GM12872 (cell line): ENCODE data around the gene MGRN1.

Experiments
- CTCF ChIP-seq: IDR thresholded peaks from 3 replicates; pipeline ENCODE4 v1.5.1; 2011; ENCODE audit warnings: low read depth, mild to moderate bottlenecking, low read length, moderate library complexity; ENCODE audit not compliant: insufficient read depth

Gene MGRN1

GRCh38 chr16:4633910-4634635 is 9.4 kb downstream of the MGRN1 start:
- no peak for TF ChIP-seq CTCF

GRCh38 chr16:4634768-4635167 is 10.1 kb downstream of the MGRN1 start:
- TF ChIP-seq CTCF: no peak

DNA sequence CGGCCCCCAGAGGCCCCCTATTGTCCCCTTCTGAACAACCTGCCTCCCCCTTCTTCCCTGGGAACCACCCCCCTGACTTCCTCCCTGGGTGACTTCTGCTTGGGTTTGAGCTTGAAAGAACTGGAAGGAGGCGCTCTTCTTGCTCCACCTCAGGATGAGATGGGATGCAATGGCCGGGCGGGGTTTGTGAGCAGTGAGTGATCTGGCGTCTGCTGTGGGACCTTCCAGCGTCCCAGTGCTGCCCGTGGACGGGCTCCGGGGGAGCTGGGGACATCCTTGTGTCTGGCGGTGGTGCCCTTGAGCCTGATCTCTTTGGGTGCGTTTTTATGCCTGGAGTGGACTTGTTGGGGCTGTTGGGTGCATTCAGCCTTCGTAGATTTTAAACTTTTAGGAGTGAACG is 11.6 kb downstream of the MGRN1 start:
- TF ChIP-seq CTCF: no peak

- no peak for TF ChIP-seq CTCF
These were observed 13.0 kb downstream of the MGRN1 start for GRCh38 chr16:4637501-4638166.

DNA sequence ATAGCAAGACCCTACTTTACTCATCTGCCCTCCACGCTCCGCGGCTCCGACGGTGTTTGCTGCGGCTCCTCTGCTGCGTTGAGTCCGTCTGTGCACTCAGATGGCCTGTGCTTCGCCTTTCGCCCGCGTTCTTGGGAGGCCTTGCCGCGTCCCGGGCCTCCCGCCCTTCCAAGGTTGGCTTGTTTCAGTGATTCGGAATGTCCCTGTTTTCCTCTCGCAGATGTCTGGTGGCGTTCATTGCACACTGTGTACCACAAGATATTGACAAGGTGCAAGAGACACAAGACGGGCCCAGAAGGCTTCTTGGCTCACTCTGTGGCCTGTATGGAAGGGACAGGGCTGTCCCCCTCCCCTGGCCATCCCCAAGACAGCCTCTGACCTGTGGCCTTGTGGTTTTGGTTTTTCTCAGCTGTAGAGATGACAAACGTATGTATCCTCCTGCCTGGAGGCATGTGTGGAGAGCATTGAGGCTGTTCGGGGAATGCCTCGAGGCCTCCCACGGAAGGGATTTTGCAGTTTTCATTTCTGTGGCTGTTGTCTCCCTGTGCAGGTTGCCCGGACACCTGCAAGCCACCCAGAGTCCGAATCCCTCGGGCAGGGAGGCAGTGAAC is 15.4 kb downstream of the MGRN1 start:
- no peak for TF ChIP-seq CTCF

- TF ChIP-seq CTCF: no peak
These were observed 16.1 kb downstream of the MGRN1 start for GRCh38 chr16:4640572-4641305.

DNA sequence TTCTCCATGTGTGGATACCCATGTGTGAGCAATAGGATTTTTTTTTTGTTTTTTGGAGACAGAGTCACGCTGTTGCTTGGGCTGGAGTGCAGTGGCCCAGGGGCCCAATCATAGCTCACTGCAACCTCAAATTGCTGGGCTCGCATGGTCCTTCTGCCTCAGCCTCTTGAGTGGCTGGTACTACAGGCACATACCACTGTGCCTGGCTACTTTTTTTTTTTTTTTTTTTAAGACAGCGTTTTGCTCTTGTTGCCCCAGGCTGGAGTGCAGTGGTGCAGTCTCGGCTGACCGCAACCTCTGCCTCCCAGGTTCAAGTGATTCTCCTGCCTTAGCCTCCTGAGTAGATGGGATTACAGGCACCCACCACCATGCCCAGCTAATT is 16.7 kb downstream of the MGRN1 start:
- TF ChIP-seq CTCF: no peak
